HCT116 (cell line): Measurements from ENCODE around the gene CALU. TPM values are rescaled to one million over a fixed set of nuclear protein-coding genes. Genes with fewer than 3 reads are reported as not detected.

ENCODE experiments used
- ATAC-seq: fragments of 200-7000 bp; cut with Tn5 transposase; 2 replicates; pipeline ENCODE4 v1.9.1; 2020; ENCODE audit warnings: mild to moderate bottlenecking, moderate library complexity
- BruUV-seq: library from RNA; stranded (reverse); fragments of 400-500 nt; replicated peaks from 2 replicates; lab custom pipeline; 2021; lab: Mats Ljungman, UMichigan
- CTCF ChIA-PET: fragments of 300-600 bp; sonication (Branson Sonifier 250); formaldehyde crosslinking; loops from one replicate; lab custom pipeline; 2021; ENCODE audit warnings: antibody characterized with exemption; lab: Charles Lee
- POLR2A ChIA-PET: fragments of 300-600, 350-600 bp; sonication (Branson Sonifier 250); formaldehyde crosslinking; loops from one replicate; lab custom pipeline; 2021; ENCODE audit warnings: antibody characterized with exemption; lab: Charles Lee
- RAD21 ChIA-PET, 2 experiments: fragments of 300-600 bp; sonication (Branson Sonifier 250); formaldehyde crosslinking; loops; one replicate each; lab custom pipeline; 2023; ENCODE audit warnings: low total read pairs in 2 of 2; ENCODE audit not compliant: uncharacterized antibody in 2 of 2, unreplicated experiment in 2 of 2, low non-redundant PET in 1 of 2; lab: Charles Lee
- DNase-seq: peaks from one replicate; pipeline ENCODE4 v3.0.0-alpha.2; 2010; ENCODE audit warnings: low read depth, low spot score
- H2AFZ ChIP-seq: fragments of 200-600 bp; shearing (Covaris generic), sonication (generic); 2 replicates; pipeline ENCODE4 v1.6.1; 2017; ENCODE audit warnings: low read depth, mixed run types, mixed read lengths, antibody characterized with exemption, low read length; ENCODE audit not compliant: poor library complexity, severe bottlenecking
- H3K27ac ChIP-seq: 2 replicates; pipeline ENCODE4 v1.5.1; 2012; ENCODE audit warnings: low read depth, low read length
- H3K27me3 ChIP-seq: fragments of 200-600 bp; sonication (generic); 2 replicates; pipeline ENCODE4 v1.6.1; 2016; ENCODE audit warnings: mixed run types, low read length, mixed read lengths; ENCODE audit not compliant: insufficient read depth
- H3K36me3 ChIP-seq, 2 experiments: fragments of 200-500 bp in 1 of 2; fragments of 200-600 bp in 1 of 2; sonication (Bioruptor generic) in 1 of 2; sonication (generic) in 1 of 2; 2 replicates each; pipeline versions ENCODE4 v1.5.1 to v1.6.1; 2014 to 2016; ENCODE audit warnings: low read length in 2 of 2, inconsistent platforms in 1 of 2, mixed read lengths in 1 of 2, mixed run types in 1 of 2; ENCODE audit not compliant: insufficient read depth in 2 of 2, control insufficient read depth in 1 of 2
- H3K4me1 ChIP-seq, 2 experiments: fragments of 200-600 bp in 1 of 2; sonication (generic) in 1 of 2; 2 replicates each; pipeline versions ENCODE4 v1.5.1 to v1.6.1; 2012 to 2017; ENCODE audit warnings: low read length in 2 of 2, inconsistent platforms in 1 of 2, mild to moderate bottlenecking in 1 of 2, mixed read lengths in 1 of 2, mixed run types in 1 of 2, moderate library complexity in 1 of 2; ENCODE audit not compliant: insufficient read depth in 2 of 2, control insufficient read depth in 1 of 2
- H3K4me2 ChIP-seq: fragments of 200-600 bp; sonication (generic); 2 replicates; pipeline ENCODE4 v1.6.1; 2017; ENCODE audit warnings: mixed run types, low read length, mixed read lengths
- H3K4me3 ChIP-seq, 2 experiments: fragments of 200-600 bp in 1 of 2; sonication (generic) in 1 of 2; replicated peaks in 1 of 2; 2 replicates each; pipeline ENCODE4 v1.5.1; 2011 to 2016; ENCODE audit warnings: low read length in 2 of 2, control low read depth in 1 of 2, low read depth in 1 of 2, mild to moderate bottlenecking in 1 of 2, mixed read lengths in 1 of 2, mixed run types in 1 of 2
- H3K79me2 ChIP-seq: fragments of 200-600 bp; sonication (generic); 2 replicates; pipeline ENCODE4 v1.6.1; 2017; ENCODE audit warnings: mild to moderate bottlenecking, mixed run types, low read length, moderate library complexity, mixed read lengths; ENCODE audit not compliant: insufficient read depth
- H3K9ac ChIP-seq: fragments of 200-600 bp; sonication (generic); 2 replicates; pipeline ENCODE4 v1.6.1; 2016; ENCODE audit warnings: low read length, mixed read lengths
- H3K9me2 ChIP-seq: fragments of 200-600 bp; sonication (generic), shearing (Covaris generic); 2 replicates; pipeline ENCODE4 v1.6.1; 2017; ENCODE audit warnings: mixed run types, mild to moderate bottlenecking, moderate library complexity; ENCODE audit not compliant: insufficient read depth
- H3K9me3 ChIP-seq, 2 experiments: fragments of 200-500 bp in 1 of 2; fragments of 200-600 bp in 1 of 2; sonication (Bioruptor generic) in 1 of 2; sonication (generic) in 1 of 2; 2 replicates each; pipeline ENCODE4 v1.6.1; 2014 to 2017; ENCODE audit warnings: low read length in 2 of 2, mixed read lengths in 2 of 2, inconsistent platforms in 1 of 2, low read depth in 1 of 2, mild to moderate bottlenecking in 1 of 2, mixed run types in 1 of 2, moderate library complexity in 1 of 2; ENCODE audit not compliant: control insufficient read depth in 1 of 2, insufficient read depth in 1 of 2
- H4K20me1 ChIP-seq: fragments of 200-600 bp; sonication (generic), shearing (Covaris generic); 2 replicates; pipeline ENCODE4 v1.6.1; 2017; ENCODE audit warnings: mixed run types, mild to moderate bottlenecking, moderate library complexity; ENCODE audit not compliant: insufficient read depth
- JUND ChIP-seq: IDR thresholded peaks from 2 replicates; pipeline ENCODE4 v1.6.1; 2012
- POLR2A ChIP-seq: IDR thresholded peaks from 2 replicates; pipeline ENCODE4 v1.7.0; 2011; ENCODE audit warnings: borderline replicate concordance; ENCODE audit not compliant: insufficient read depth, insufficient read length; ENCODE audit errors: extremely low read depth
- REST ChIP-seq: IDR thresholded peaks from 2 replicates; pipeline ENCODE4 v1.6.1; 2012; ENCODE audit warnings: low read depth
- SRF ChIP-seq: IDR thresholded peaks from 2 replicates; pipeline ENCODE4 v1.6.1; 2012; ENCODE audit warnings: low read depth
- TCF7L2 ChIP-seq: IDR thresholded peaks from 2 replicates; pipeline ENCODE4 v1.7.0; 2011; ENCODE audit warnings: borderline replicate concordance, inconsistent platforms; ENCODE audit not compliant: insufficient read depth, insufficient read length; ENCODE audit errors: extremely low read depth
- YY1 ChIP-seq: IDR thresholded peaks from 2 replicates; pipeline ENCODE4 v1.6.1; 2011; ENCODE audit warnings: low read length, low read depth, moderate library complexity, mild to moderate bottlenecking; ENCODE audit not compliant: insufficient replicate concordance; ENCODE audit errors: extremely low read depth
- ZNF274 ChIP-seq: fragments of 200-500 bp; sonication (Bioruptor generic); IDR thresholded peaks from 2 replicates; pipeline ENCODE4 v1.6.1; 2014; ENCODE audit warnings: mild to moderate bottlenecking, low read depth, low read length, inconsistent platforms
- intact Hi-C: fragments of 100-400 bp; cut with micrococcal nuclease; formaldehyde crosslinking; loops from 2 replicates; pipeline ENCODE4 v1.10.0; 2022
- total RNA-seq: library from RNA; stranded (reverse); gene quantifications from one replicate; pipeline ENCODE4 v1.2.1, GENCODE V29; 2021; ENCODE audit not compliant: unreplicated experiment

The CALU gene
- total RNA-seq, 1 experiment from 2014 or later, result 106 TPM

- Histone ChIP-seq H3K9me2 (no peaks in the 10 kb centered on the region), H3K9ac (no peak overlapping the region), H3K36me3 (no peaks in the 10 kb centered on the region), H3K4me3 (no peak overlapping the region), H3K79me2 (no peaks in the 10 kb centered on the region), H3K4me2 (no peak overlapping the region), H3K4me1 (peaks cover 0 to 15% of the 10 kb centered on the region in 2 experiments; a peak in 2 of 4 replicates), H4K20me1 (no peaks in the 10 kb centered on the region), H3K9me3 (no peaks in the 10 kb centered on the region), H3K27ac (no peak overlapping the region), H3K27me3 (no peaks in the 10 kb centered on the region), H2AFZ (no peak overlapping the region)
- BruUV-seq, result no TSS peak
- ChIA-PET POLR2A (no interaction called here), RAD21 (no interaction called here), CTCF (no interaction called here)
- no peak for DNase-seq
- TF ChIP-seq REST (no peak), JUND (no peak), YY1 (no peak), SRF (no peak), ZNF274 (no peak), TCF7L2 (no peak), POLR2A (no peak)
- no peak for ATAC-seq
- intact Hi-C loops, result no loop called here
These were observed 39.3 kb upstream of the CALU start for GRCh38 chr7:128699895-128700294.
